GM18502 (cell line): ENCODE measurements around the gene CCDC88B.

Experiments
- ATAC-seq: cut with Tn5 transposase; IDR thresholded peaks from one replicate; pipeline ENCODE4 v1.9.1; 2021; ENCODE audit warnings: mild to moderate bottlenecking; ENCODE audit not compliant: unreplicated experiment, poor library complexity

Gene CCDC88B

DNA sequence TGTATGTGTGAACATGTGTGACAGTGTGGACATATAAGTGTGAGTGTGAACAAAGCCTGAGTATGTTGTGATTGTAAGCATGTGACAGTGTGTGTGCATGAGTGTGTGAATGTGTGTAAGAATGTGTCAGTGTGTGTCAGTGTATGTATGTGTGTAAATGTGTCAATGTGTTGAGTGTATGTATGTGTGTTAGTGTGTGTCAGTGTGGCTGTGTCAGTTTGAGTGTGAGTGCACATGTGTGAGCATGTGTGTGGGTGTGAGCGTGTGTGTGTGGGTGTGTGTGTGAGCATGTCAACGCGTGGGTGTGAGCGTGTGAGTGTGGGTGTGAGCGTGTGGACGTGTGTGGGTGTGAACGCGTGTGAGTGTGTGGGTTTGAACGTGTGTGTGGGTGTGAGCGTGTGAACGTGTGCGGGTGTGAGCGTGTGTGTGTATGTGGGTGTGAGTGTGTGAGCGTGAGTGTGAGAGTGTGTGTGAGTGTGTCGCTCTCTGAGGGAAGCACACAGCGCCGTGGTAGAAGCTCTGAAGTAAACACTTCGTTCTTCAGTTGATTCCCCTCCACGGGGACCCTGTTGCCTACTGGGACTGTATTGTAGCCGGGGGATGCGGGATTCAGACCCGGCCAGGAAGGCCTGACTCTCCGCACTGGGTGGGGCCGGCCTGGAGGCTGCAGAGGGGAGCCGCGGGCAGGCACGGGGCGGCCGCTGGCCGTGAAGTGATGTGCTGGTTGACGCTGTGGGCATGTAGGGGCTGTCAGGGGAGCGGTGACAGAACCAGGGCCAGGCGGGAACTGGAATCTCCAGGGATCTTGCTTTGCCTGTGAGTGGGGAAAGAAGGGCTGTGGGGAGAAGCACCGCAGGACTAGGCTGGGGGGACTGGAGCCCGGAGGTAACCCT lies 40.1 kb downstream of the CCDC88B start:
- ATAC-seq: no peak

DNA sequence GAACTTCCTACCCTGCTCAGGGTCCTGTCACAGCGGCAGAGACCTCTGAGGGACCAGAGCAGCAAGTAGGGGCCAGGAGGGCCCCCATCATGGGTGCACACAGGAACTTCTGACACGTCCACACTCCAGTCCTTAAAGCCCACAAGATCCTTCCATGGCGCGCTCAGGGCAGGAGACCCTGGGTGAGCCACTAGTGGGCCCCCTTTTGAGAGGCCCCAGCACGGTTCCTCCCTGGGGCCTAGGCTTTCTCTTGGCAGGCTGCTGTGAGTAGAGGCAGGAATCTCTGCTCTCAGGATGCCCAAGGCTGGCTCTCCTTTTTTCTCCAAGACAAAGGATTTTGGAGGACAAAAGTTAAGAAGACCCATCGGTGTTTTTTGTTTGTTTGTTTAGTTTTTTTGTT lies 41.3 kb downstream of the CCDC88B start:
- ATAC-seq: no peak

DNA sequence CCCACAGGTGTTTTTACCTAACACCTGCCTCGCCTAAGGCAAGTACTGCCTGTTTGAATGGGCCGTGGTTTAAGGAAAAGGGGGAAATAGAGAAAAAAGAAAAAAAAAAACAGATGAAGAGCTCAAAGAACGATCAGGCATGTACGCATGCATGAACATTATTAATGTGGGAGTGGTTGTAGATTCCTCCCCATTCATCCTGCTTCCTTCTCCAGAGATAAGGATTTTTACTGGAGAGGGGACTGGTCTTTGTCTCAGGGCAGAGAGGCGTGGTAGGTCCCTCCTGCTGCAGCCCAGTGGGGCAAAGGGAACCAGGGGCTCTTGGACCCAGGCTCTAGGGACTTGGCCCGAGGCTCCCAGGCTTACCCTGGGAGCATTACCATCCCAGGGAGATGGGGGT lies 42.0 kb downstream of the CCDC88B start:
- ATAC-seq: no peak

DNA sequence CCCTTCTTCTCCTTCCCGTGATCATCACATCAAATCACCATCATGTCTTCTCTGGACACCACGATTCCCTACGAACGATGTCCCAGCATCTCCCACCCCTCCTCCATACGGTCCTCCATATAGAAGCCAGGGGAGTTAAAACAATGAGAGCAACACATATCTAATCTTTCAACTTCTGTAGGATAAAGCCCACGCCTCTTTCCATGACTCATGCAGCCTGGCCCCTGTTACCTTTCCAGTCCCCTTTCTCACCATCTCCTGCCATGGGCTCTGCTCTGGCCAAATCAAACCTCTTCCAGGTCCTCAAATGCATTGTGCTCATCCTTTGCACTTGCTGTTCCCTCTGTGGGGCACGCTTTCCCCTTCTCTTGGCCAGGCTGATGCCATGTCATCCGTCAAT lies 42.6 kb downstream of the CCDC88B start:
- no peak for ATAC-seq

DNA sequence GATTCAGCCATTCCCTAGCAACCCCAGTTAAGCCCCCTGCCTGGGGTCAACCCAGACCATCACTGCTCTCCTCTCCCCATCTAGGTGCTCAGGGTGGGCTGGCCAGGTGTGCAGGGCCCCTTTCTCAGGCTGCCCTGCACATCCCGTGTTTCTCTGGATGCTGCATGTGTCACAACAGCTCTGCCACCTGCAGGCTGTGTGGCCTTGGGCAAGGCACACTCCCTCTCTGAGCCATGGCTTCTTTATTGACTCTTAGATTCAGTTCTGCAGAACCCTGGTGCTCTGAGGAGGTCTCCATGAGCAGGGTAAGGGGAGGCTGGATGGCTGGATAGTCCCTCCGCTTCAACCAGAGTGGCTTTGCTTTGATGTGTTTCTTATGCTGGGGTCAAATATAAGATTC lies 43.6 kb downstream of the CCDC88B start:
- ATAC-seq: no peak

DNA sequence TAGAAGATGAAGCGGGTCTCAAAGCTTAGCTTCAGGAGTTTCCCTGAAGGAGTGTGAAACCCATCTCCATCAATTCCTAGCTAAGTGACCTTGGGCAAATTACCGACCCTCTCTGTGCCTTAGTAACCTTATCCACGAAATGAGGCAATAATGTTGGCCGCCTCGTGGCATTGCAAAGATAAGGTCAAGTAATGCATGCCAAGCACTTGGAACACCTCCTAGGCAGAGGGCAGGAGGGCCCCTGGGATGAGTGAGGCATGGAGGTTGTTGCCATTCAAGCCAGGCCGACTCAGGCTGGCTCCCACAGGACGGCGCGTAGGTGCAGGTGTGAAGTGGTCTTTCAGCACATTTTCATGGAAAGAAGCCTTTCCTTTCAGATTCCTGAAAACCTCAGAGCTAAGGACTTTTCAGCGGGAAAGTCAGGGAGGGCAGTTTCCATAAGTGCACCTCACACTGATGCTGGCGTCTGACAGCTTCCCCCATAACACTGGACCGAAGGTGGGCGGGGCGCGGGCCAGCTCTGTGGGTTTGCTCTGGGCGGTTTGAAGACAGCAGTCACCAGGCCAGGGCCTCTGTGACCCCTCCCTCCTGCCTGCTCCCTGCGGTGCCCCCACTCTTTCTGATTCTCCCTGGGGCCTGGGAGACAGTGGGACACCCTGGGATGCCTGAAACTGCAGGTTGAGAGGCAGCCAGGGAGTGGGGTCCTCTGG lies 44.2 kb downstream of the CCDC88B start:
- ATAC-seq: no peak

DNA sequence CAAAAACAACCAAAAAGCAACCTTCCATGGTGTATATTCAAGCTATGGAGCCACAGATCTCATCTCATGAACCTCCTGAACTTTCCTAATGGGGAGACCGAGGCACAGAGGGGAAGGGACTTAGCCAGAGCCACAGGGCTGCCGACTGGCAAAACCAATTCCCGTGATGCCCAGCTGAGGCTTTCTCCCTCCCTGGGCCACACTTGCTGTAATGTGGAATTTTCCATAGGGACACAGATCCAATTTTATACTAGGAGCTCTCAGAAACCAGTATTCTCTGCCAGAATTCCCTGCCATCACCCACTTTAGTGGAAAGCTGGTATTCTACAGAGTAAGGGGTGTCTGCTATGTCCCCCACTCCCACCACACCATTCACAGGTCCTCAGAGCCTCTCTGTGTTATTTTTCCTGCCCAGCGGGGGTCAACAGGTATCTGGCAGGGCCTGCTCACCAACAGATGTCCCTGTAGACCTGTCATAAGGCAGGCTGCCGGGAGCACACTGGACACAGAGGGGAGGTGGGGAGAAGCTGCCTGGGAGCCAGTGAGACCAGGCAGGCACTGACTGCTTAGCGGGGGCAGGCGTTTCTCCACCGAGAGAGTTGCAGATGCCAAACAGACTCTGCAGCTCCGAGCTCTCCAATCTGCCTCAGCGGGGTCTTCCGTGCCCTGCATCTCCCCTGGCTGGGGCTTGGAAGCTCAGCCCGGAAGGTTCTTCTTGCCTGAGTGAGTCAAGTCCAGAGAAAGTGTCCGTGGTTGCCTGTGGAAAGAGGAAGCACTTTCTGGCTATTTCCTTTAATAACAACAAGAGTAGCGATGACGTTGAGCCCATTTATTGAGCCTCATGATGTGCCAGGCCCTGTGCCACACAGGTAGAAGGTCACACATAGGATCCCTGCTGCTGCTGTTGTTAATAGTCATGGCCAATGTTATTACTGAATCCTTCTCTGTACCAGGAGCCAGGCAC lies 45.3 kb downstream of the CCDC88B start:
- ATAC-seq: no peak

DNA sequence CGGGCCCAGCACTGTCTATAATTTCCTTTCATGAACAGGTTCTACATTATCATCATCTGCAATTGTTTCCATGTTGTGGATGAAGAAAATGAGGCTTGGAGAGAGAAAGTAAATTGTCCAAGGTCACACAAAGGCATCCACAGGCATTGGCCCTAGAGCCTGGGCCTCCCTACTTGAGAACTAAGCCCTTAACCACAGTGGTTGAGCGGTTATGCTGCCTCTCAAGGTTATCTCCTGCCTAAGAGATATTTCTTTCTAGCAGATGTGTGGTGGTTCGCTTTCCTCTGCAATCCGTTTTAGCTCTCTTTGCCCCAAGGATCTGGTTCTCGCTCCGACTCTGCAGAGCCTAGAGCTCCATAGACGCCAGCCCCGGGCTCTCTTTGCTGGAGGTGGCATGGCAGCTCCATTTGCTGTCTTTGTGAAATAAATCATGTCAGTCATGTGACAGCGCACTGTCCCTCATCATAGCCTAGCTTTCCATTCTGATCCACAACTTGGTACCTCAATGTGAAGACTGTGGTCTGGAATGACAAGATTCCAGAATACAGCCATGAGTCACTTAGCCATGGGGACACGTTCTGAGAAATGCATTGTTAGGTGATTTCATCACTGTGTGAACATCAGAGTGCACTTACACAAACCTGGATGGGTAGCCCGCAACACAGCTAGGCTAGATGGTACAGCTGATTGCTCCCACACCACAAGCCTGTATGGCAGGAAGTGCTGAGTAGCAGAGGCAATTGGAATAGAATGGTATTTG lies 46.1 kb downstream of the CCDC88B start:
- no peak for ATAC-seq

DNA sequence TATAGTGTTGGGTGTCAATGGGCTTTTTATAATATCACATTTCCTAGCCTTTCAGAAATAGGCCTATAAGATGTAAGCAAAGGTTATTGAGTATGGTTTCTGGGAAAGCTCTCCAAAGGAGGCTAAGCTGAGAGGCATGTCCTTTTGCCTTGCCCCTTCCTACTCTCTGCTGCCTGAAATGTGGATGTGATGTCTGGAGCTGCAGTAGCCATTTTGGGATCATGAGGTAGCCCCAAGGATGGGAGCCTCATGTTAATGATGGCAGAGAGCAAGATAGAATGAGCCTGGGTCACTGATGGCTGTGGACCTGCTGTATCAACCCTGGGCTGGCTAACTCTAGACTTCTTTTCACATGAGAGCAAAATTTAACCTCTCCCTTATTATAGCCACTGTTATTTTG lies 47.9 kb downstream of the CCDC88B start:
- no peak for ATAC-seq

DNA sequence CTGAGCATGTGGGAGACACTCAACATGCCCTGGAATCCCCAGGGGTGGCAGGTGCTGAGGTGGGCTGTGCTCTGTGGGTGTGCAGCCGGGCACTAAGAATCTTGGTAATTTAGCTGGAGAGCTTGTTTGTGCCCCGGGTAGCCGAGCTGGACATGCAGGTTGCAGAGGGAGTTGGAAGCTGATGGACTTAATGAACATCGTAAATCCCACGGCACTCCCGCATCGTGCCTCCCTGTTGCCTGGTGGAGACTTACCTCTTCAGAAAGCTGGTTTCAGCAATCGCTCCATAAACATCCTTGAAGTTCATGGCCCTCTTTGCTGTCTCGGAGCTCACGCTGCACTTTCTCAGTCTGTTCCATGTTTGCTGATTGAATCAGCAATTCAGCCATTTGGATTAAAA lies 48.9 kb downstream of the CCDC88B start:
- no peak for ATAC-seq

DNA sequence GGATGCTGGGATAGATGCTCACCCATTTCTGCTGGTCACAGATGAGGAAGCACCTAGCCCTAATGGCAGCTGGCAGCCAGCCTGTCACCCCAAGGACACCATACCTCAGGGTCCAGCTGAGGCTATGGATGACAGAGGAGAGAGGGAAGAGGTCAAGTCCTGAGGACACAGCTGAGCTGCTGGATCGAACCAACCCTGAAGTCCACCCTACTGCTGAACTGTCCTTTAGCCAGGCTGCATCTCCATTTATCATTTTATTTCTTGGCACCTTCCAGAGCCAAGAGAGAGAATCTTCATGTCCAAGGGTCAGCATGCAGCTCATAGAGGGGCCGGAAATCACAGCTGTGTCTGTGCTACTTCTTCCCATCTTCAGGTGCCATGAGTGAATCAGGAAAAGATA lies 49.8 kb downstream of the CCDC88B start:
- ATAC-seq: no peak

DNA sequence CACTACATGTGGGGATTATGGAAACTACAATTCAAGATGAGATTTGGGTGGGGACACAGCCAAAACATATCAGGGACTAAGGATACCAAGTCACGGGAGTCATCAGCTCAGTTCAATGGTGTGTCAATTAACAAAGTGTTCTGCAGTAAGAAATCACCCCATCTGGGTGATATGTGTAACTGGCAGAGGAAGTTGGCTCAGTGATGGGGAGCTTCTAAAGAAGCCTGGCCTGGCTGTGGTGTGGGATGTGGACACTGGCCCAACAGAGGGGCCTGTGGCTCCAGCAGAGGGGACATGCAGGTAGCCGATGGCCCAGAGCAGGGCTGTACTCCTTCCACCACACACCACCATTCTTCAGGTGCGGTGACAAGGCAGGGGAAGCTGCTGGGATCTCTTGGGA lies 50.6 kb downstream of the CCDC88B start:
- no peak for ATAC-seq

DNA sequence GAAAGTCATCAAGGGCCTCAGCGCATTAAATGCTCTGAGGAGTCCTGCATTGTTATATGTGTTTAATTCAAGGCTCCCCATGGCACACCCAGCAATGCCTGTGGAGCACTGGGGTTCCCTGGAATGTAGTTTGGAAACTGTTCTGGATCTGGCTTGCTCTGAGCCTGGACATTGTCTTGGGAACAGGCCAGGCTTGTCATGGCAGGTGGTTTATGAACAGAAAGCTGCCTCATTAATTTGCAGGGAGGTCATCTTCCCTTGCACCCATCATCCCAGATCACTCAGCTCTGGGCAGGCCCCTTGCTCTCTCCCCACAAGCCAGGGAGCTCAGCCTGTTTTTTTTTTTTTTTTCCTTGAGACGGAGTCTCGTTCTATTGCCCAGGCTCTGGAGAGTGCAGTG lies 51.8 kb downstream of the CCDC88B start:
- ATAC-seq: no peak

DNA sequence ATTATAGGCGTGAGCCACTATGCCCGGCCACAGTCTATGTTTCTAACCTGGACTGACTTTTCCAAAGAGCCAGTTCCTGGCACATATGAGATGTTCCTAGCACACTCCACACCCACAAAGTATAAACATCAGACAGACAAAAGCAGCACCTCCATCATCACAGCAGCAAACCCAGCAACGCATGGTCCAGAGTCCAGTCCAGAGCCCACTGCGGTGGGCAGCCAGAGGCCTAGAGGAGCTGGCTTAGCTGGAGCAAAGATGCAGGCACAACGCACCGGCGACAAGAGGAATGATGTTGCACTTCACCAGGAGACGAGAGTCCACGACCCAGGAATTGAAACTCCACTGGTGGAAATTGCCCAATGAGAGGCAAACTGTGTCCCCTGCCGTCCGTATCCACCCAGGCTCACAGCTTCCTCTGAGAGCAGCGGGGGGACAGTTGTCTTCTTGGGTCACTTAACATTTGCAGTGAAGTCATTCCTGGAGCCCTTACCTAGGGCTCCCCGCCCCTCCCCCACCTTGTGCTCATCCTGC lies 55.6 kb downstream of the CCDC88B start:
- ATAC-seq: no peak

DNA sequence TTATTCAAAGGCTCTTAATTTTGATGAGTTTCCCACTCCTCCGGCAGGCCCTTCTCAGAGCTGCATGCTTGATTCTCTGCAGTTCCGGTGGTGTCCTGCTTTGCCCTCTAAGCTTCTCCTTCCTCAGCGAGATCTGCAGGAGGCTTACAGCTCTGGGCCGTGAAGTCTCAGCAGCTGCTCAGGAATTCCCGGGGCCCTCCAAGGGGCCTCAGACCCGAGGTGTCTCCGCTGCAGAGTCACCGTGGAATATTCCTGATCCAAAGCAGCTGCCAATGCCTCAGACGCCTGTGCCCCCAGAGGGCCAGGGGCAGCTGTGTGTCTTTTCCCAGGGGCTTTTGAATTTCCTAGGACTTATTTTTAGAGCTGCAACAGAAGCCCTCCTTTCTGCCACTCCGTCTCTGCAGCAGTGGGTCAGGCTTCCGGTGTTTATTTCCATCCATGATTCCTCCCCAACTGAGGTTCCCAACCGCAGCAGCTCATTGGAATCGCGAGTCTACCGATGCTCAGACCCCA lies 56.1 kb downstream of the CCDC88B start:
- no peak for ATAC-seq

DNA sequence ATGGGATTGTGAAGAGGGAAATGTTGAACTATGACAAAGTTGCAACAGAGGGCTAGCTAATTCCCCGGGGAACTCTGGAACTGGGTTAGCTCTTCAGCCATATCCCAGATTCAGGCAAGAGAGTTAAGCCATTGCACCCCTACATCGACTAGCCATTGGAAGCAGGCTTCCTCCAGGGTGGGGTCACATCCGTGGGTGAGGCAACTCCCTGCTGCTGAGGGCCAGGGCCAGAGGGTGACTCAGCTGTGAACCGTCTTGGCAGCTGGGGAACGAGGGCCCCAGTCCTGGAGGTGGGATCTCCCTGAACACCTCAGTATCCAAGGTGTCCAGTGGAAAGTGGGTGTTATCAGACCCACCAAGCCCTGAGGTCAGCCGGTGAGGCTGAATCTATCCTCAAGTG lies 60.1 kb downstream of the CCDC88B start:
- ATAC-seq: no peak

DNA sequence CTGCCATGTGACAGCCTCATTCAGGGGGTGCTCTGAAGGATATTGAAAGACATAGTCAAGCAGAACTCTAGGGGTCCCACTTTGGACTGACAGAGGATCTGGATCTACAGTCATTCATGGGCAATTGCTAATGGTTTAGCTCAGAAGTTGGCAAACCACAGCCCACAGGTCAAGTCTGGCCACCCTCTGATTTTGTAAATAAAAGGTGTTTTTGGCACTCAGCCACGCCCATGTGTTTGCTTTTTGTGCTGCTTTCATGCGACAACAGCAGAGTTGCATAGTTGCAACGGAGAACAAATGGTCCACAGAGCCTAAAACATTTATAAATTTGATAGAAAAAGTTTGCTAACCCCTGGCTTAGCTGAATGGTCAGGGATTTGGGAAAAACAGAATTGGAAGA lies 60.7 kb downstream of the CCDC88B start:
- ATAC-seq: no peak

DNA sequence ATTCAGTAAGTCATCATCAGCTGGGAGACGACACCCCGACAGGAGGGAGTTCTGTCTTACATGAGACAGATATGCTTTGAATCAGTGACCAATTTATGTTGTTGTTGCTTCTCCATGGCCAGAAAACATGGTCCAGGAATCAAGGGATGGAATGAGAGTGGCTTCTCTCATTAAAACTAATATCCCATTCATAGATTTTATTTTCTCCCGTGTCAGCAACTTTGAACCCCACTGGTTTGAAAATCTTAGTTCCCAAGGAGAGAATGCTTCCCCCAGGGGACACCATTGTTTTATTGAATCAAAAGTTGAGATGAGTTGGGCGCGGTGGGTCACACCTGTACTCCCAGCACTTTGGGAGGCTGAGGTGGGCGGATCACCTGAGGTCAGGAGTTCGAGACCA lies 61.8 kb downstream of the CCDC88B start:
- ATAC-seq: no peak

DNA sequence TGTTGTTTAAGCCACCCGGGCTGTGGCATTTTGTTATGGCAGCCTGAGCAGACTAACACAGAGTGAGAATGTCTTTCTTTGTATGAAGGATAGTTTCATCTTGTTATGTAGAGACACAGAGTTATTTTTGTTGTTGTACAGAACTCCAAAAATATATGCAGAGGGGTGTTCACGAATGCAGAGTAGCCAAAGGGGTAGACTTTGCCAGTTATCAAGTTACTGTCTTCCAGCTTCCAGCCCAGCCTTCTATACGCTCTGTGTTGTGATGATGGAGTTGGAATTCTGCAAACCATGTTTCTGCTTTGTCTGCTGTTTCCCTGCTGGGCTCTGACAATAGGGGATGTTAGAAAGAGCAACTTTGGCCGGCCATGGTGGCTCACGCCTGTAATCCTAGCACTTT lies 63.1 kb downstream of the CCDC88B start:
- ATAC-seq: no peak
